ENCODE results near the gene MDH2. TPM values are rescaled to one million over a fixed set of nuclear protein-coding genes. Genes with fewer than 3 reads are reported as not detected.
"Not testable (repeated sequence)": the region's sequence is repeated elsewhere in the genome, so short reads cannot be mapped to it uniquely, and the experiment has no call there.

MDH2 gene
- total and polyA plus RNA-seq, 2 experiments from 2014 or later = 150 to 180 TPM

DNA sequence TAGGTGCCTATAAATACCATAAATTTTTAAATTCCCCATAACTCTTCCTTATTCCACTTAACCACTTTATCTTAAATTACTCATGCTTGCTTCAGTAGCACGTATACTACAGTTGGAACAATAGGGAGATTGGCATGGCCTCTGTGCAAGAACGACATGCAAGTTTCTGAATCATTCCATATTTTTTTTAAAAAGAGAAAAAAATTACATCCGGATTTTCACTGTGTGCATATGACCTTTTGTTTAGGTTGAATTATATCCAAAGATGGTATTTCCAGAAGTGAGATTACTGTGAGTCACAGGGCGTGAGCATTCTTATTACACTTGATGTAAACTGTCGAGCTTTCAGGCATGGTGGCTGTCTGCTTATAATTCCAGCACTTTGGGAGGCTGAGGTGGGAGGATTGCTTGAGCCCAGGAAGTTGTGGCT is 39.5 kb downstream of the MDH2 start:
- not testable (repeated sequence) for H3K4me2 ChIP-seq; H2AFZ ChIP-seq; H4K20me1 ChIP-seq (replicated peaks; ENCODE audit: insufficient read depth); H3K27ac ChIP-seq (ENCODE audit: low read depth); H3K9me2 ChIP-seq (ENCODE audit: insufficient read depth); ATAC-seq; H3K27ac Mint-ChIP-seq; DNase-seq (ENCODE audit: low spot score); H3K4me1 ChIP-seq (ENCODE audit: insufficient read depth); H3K9me3 Mint-ChIP-seq; H3K4me3 ChIP-seq; H3K27me3 ChIP-seq (ENCODE audit: insufficient read depth); H3F3A ChIP-seq (replicated peaks; ENCODE audit: low read depth); H3K36me3 Mint-ChIP-seq (ENCODE audit: low read depth); H3K27me3 Mint-ChIP-seq (ENCODE audit: insufficient read depth, low read depth, poor library complexity); H3K79me2 ChIP-seq (replicated peaks; ENCODE audit: insufficient read depth); H3K4me3 Mint-ChIP-seq; H3K36me3 ChIP-seq (ENCODE audit: insufficient read depth); H3K4me1 Mint-ChIP-seq

DNA sequence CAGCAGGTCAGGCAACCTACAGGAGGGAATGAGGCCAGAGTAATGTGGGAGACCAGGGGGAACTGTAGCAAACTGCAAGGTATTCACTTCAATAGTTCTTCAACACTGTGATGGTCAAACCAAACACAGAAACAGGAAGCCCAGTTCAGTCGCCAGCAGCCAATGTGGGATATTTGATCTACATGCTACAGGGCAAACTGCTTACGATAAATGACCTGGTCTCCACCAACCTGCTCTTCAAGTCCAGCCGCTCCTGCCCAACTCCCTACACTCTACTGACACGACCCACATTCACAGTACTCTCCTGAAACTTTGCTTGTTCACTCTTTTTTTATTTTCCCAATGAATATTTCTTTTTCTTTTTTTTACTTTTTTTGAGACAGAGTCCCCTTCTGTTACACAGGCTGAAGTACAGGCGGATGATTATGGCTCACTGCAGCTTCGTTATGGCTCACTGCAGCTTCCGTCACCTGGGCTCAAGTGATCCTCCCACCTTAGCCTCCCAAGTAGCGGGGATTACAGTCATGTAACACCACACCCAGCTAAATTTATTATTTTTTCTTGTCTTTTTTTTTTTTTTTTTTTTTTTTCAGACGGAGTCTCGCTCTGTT is 42.1 kb downstream of the MDH2 start:
- Mint-ChIP-seq H3K36me3 (ENCODE audit: low read depth) (no peaks in the 10 kb centered on the region), H3K27me3 (ENCODE audit: insufficient read depth, low read depth, poor library complexity) (peaks cover 6% of the 10 kb centered on the region), H3K4me1 (no peaks in the 10 kb centered on the region), H3K27ac (no peak overlapping the region), H3K4me3 (no peak overlapping the region), H3K9me3 (no peaks in the 10 kb centered on the region)
- no peak overlapping the region for H2AFZ ChIP-seq
- H3F3A ChIP-seq (replicated peaks; ENCODE audit: low read depth) = no peaks in the 10 kb centered on the region
- H4K20me1 ChIP-seq (replicated peaks; ENCODE audit: insufficient read depth) = no peaks in the 10 kb centered on the region
- no peaks in the 10 kb centered on the region for H3K4me1 ChIP-seq (ENCODE audit: insufficient read depth)
- H3K9me2 ChIP-seq (ENCODE audit: insufficient read depth) = no peaks in the 10 kb centered on the region
- TF ChIP-seq ZNF114 (CRISPR knock-in tag; IDR thresholded peaks at IDR 0.05) = no peak
- no peak for TF ChIP-seq STAT1 (IDR thresholded peaks at IDR 0.05; ENCODE audit: unreplicated experiment)
- TF ChIP-seq, protein P1, sequence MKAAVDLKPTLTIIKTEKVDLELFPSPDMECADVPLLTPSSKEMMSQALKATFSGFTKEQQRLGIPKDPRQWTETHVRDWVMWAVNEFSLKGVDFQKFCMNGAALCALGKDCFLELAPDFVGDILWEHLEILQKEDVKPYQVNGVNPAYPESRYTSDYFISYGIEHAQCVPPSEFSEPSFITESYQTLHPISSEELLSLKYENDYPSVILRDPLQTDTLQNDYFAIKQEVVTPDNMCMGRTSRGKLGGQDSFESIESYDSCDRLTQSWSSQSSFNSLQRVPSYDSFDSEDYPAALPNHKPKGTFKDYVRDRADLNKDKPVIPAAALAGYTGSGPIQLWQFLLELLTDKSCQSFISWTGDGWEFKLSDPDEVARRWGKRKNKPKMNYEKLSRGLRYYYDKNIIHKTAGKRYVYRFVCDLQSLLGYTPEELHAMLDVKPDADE (IDR thresholded peaks at IDR 0.05) = no peak
- no peak for TF ChIP-seq JUNB (IDR thresholded peaks at IDR 0.05; ENCODE audit: unreplicated experiment)
- no peak for TF ChIP-seq EZH2phosphoT487 (IDR thresholded peaks at IDR 0.05; ENCODE audit: unreplicated experiment)
- no peak for TF ChIP-seq CREB1 (CRISPR knock-in tag; IDR thresholded peaks at IDR 0.05; ENCODE audit: low read depth)
- TF ChIP-seq, protein P2, sequence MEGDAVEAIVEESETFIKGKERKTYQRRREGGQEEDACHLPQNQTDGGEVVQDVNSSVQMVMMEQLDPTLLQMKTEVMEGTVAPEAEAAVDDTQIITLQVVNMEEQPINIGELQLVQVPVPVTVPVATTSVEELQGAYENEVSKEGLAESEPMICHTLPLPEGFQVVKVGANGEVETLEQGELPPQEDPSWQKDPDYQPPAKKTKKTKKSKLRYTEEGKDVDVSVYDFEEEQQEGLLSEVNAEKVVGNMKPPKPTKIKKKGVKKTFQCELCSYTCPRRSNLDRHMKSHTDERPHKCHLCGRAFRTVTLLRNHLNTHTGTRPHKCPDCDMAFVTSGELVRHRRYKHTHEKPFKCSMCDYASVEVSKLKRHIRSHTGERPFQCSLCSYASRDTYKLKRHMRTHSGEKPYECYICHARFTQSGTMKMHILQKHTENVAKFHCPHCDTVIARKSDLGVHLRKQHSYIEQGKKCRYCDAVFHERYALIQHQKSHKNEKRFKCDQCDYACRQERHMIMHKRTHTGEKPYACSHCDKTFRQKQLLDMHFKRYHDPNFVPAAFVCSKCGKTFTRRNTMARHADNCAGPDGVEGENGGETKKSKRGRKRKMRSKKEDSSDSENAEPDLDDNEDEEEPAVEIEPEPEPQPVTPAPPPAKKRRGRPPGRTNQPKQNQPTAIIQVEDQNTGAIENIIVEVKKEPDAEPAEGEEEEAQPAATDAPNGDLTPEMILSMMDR (conservative IDR thresholded peaks at IDR 0.05; ENCODE audit: low read depth in 2 of 2) = no peak
- TF ChIP-seq, protein P3, sequence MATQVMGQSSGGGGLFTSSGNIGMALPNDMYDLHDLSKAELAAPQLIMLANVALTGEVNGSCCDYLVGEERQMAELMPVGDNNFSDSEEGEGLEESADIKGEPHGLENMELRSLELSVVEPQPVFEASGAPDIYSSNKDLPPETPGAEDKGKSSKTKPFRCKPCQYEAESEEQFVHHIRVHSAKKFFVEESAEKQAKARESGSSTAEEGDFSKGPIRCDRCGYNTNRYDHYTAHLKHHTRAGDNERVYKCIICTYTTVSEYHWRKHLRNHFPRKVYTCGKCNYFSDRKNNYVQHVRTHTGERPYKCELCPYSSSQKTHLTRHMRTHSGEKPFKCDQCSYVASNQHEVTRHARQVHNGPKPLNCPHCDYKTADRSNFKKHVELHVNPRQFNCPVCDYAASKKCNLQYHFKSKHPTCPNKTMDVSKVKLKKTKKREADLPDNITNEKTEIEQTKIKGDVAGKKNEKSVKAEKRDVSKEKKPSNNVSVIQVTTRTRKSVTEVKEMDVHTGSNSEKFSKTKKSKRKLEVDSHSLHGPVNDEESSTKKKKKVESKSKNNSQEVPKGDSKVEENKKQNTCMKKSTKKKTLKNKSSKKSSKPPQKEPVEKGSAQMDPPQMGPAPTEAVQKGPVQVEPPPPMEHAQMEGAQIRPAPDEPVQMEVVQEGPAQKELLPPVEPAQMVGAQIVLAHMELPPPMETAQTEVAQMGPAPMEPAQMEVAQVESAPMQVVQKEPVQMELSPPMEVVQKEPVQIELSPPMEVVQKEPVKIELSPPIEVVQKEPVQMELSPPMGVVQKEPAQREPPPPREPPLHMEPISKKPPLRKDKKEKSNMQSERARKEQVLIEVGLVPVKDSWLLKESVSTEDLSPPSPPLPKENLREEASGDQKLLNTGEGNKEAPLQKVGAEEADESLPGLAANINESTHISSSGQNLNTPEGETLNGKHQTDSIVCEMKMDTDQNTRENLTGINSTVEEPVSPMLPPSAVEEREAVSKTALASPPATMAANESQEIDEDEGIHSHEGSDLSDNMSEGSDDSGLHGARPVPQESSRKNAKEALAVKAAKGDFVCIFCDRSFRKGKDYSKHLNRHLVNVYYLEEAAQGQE (IDR thresholded peaks at IDR 0.05; ENCODE audit: unreplicated experiment) = no peak
- H3K4me3 ChIP-seq = no peak overlapping the region
- DNase-seq (ENCODE audit: low spot score) (no peak), ATAC-seq (no peak)
- H3K4me2 ChIP-seq = no peak overlapping the region
- no peaks in the 10 kb centered on the region for H3K27me3 ChIP-seq (ENCODE audit: insufficient read depth)
- H3K36me3 ChIP-seq (ENCODE audit: insufficient read depth) = no peaks in the 10 kb centered on the region
- no peaks in the 10 kb centered on the region for H3K79me2 ChIP-seq (replicated peaks; ENCODE audit: insufficient read depth)
- H3K27ac ChIP-seq (ENCODE audit: low read depth) = no peak overlapping the region
